HG03558 (cell line): ENCODE data around the gene ABHD16A.

Source experiments
- ATAC-seq: cut with Tn5 transposase; IDR thresholded peaks from one replicate; pipeline ENCODE4 v1.9.1; 2021; ENCODE audit warnings: moderate number of reproducible peaks; ENCODE audit not compliant: unreplicated experiment; ENCODE audit errors: extremely low read depth

ABHD16A gene

GRCh38 chr6:31702819-31703716 is at the start of gene ABHD16A:
Gene ABHD16A (minus strand): TSS chr6:31703324. CDS start chr6:31703281, 43 bp downstream.
- peak; percentile 80 for ATAC-seq

GRCh38 chr6:31752739-31753319 is 49.7 kb upstream of the ABHD16A start:
- no peak for ATAC-seq

GRCh38 chr6:31750411-31751022 is 47.4 kb upstream of the ABHD16A start:
- no peak for ATAC-seq

GRCh38 chr6:31749301-31750036 is 46.3 kb upstream of the ABHD16A start:
- ATAC-seq: no peak

- no peak for ATAC-seq
Observed at GRCh38 chr6:31744422-31744821, 41.3 kb upstream of the ABHD16A start.

- ATAC-seq: no peak
Observed at GRCh38 chr6:31742894-31743293, 39.8 kb upstream of the ABHD16A start.

GRCh38 chr6:31741815-31742214 is 38.7 kb upstream of the ABHD16A start:
- no peak for ATAC-seq

- no peak for ATAC-seq
Observed at GRCh38 chr6:31740397-31741223, 37.5 kb upstream of the ABHD16A start.

- peak; percentile 50 for ATAC-seq
Observed at GRCh38 chr6:31739639-31740396, 36.7 kb upstream of the ABHD16A start, which contains the start of gene MSH5. Gene MSH5 (plus strand): TSS chr6:31740005. CDS start chr6:31740467, 462 bp downstream.

- no peak for ATAC-seq
Observed at GRCh38 chr6:31737991-31738979, 35.2 kb upstream of the ABHD16A start.

- no peak for ATAC-seq
Observed at GRCh38 chr6:31737315-31737990, 34.3 kb upstream of the ABHD16A start.

- no peak for ATAC-seq
Observed at GRCh38 chr6:31736768-31737314, 33.7 kb upstream of the ABHD16A start.

GRCh38 chr6:31736021-31736767 is 33.1 kb upstream of the ABHD16A start, which contains the start of gene CLIC1:
Gene CLIC1 (minus strand): TSS chr6:31736530. CDS start chr6:31736300, 230 bp downstream.
- no peak for ATAC-seq

- no peak for ATAC-seq
Observed at GRCh38 chr6:31734821-31735406, 31.8 kb upstream of the ABHD16A start.

GRCh38 chr6:31734247-31734820 is 31.2 kb upstream of the ABHD16A start:
- no peak for ATAC-seq
